ENCODE measurements around the gene LRP1.

LRP1 gene

DNA sequence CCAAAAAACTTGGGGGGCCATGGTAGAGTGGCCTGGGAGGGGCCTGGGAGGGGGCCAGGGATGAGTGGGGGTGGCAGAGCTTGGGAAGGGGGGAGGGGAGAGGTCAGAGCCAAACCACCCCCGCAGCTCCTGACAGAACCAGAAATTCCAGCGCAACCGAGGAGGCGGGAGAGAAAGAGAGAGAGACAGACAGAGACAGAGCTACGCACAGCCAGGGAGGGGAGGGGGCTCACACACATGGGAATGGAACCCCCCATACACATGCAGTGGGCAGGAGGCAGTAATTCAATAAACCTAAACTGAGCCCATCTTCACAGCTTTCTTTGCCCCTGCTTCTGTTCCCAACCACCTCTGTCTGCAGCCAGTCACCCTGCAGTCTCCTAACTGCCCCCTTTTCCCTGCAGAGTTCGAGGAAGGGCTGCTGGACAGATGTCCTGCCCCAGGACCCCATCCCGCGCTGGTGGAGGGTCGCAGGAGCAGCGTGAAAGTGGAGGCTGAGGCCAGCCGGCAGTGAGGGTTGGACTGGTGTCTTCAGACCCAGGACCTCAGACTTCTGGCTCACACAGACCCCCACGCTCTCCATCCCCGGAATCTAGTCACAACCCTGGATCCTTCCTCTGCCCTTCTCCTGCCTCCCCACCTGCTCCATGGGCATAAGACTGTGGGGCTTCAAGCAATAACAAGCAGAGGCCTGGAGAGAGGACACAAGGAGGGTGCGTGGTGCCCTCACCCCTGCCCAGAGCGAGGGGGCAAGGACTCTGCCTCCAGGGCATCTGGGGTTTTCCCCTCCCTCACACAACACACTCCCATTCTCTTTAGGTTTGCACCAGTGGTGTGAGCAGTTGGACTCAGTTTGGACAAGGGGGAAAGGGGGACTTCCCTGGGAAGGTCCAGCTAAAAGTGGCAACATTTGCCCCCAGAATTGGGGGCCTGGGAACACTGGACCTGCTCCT is 33.8 kb upstream of the LRP1 start:
- no peak for DNase-seq (ENCODE audit: low read depth in 2 of 2)

DNA sequence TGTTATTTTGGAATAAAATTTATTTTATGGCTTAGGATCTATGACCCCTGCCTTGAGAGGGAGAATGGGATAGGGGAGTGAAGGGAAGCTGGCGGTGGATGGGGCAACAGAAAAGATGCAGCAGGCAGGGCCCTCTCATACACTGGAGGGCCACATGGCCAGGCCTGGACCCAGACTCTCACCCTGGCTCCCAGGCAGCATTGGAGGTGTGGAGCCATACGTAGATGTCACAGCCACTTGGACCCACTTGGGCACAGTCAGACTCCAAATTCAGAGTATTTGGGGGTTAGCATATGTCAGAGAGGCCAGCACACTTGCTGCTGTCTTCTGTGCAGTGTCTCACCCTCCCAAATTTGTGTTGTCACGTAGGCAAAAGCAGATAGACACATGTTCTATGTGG is 32.8 kb upstream of the LRP1 start:
- no peak for DNase-seq (ENCODE audit: low read depth in 2 of 2)

- DNase-seq (ENCODE audit: low read depth in 2 of 2) = no peak
Observed at GRCh38 chr12:57096099-57096572, 32.1 kb upstream of the LRP1 start.

- no peak for DNase-seq (ENCODE audit: low read depth in 2 of 2)
Observed at GRCh38 chr12:57096748-57097553, 31.3 kb upstream of the LRP1 start.

DNA sequence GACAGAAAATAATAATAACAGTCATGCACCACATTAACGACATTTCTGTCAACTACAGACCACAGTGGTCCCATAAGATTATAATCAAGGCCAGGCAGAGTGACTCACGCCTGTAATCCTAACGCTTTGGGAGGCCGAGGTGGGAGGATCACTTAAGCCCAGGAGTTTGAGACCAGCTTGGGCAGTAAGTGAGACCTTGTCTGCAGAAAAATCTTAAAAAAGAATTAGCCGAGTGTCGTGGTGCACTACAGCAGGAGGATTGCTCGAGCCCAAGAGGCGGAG is 30.8 kb upstream of the LRP1 start:
- DNase-seq (ENCODE audit: low read depth in 2 of 2) = no peak

GRCh38 chr12:57098546-57098945 is 29.7 kb upstream of the LRP1 start:
- no peak for DNase-seq (ENCODE audit: low read depth in 2 of 2)

- DNase-seq (ENCODE audit: low read depth in 2 of 2) = no peak
Observed at GRCh38 chr12:57099047-57099714, 29.1 kb upstream of the LRP1 start.

GRCh38 chr12:57099766-57100165 is 28.5 kb upstream of the LRP1 start:
- DNase-seq (ENCODE audit: low read depth in 2 of 2) = no peak

- no peak for DNase-seq (ENCODE audit: low read depth in 2 of 2)
Observed at GRCh38 chr12:57101892-57102695, 26.2 kb upstream of the LRP1 start.

- no peak for DNase-seq (ENCODE audit: low read depth in 2 of 2)
Observed at GRCh38 chr12:57103856-57104255, 24.4 kb upstream of the LRP1 start.

- DNase-seq (ENCODE audit: low read depth in 2 of 2) = no peak
Observed at GRCh38 chr12:57104292-57104910, 23.9 kb upstream of the LRP1 start.

DNA sequence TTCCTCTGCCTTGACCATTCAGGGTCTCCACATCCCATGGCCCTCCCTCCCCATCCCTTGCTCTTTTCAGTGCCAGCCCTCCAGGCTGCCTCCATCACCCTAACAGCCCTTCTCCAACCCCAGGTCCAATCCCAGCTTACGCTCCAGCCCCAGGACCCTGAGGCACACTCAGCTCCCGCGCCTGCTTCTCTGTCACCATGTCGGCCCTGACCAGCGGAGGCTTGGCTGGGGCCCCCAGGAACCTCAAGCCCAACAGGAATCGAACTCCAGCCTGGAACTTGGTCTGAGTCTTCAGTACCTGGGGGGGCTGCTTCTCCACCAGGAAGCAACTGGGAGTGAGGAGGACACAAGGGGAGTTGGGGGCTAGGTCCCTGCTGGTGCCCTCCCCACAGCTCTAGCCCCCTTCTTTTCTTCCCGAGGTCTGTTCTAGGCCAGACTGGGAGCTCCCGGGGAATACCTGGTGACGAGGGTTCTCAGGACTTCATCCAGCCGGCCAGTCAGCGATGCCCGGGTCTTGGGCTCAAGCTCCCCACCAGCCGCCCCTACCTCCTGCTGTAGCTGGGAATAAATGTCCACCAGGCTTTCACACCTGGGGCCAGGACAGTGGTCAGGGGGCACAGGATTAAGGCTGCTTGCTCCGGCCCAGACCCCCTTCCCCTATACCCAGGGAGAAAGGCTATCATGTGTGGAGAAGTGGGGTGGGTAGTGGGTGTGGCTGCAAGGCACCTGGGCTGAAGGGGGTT is 23.1 kb upstream of the LRP1 start:
- no peak for DNase-seq (ENCODE audit: low read depth in 2 of 2)

DNA sequence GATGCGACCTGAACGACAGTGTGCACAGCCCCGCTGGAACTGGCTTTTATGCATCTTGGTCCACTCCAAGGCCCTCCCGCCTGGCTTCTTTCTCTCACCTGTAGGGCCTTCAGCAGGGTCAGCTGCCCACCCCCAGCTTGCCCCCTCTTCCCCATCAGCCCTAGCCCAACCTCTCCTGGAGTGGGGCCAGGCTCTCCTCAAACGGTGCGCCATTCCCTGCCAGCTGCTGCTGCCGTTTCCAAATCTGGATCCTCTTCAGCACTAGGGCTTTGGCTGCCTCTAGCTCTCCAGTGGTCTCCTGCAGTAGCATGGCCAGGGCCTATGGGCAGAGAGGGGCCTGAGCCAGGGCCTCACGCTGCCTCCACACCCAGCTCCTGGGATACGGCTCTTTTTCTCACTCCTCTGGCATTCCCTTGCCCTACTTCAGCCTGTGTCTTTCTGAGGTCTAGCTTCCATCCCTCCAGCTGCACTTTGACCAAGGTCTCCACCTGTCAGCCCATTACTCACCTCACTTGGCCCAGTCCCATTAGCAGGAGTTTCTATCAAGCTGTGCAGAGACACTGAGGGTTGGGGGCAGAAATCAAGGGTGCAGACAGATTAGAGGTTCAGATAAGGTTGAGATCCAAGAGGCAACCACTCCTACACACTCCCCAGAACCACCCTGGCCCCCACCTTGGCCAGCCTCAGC is 22.1 kb upstream of the LRP1 start:
- no peak for DNase-seq (ENCODE audit: low read depth in 2 of 2)

DNA sequence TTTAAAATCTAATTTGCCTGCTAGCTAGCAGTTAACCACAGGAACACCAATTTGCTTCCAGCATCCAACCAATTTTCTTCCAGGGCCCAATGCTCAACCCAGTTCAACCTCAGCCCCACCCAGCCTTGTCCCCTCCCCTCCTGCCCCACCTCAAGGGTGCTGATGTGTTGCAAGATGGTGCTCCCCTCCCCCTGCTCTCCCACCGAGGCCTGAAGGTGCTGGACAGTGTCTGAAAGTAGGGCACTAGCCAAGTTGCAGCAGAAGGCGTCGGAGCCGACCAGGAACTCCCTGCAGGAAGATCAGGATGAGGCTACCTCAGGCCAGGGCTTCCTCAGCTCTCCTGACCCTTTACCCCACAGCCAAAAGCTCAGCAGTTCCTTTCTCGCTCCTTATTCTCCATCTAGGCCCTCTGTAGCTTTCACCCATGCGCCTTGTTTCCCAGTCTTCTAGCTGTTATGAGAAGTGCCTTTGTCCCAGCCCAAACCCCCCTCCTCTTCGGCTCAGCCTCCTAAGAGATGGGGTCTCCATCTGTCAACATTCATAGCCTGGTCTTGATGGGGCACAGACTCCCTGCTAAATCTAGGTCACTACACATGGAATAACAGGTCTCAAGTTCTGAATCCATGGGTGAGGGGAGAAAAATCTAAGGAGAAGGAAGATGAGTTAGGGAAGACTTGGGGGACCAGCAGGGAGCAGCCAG is 20.7 kb upstream of the LRP1 start:
- no peak for DNase-seq (ENCODE audit: low read depth in 2 of 2)

DNA sequence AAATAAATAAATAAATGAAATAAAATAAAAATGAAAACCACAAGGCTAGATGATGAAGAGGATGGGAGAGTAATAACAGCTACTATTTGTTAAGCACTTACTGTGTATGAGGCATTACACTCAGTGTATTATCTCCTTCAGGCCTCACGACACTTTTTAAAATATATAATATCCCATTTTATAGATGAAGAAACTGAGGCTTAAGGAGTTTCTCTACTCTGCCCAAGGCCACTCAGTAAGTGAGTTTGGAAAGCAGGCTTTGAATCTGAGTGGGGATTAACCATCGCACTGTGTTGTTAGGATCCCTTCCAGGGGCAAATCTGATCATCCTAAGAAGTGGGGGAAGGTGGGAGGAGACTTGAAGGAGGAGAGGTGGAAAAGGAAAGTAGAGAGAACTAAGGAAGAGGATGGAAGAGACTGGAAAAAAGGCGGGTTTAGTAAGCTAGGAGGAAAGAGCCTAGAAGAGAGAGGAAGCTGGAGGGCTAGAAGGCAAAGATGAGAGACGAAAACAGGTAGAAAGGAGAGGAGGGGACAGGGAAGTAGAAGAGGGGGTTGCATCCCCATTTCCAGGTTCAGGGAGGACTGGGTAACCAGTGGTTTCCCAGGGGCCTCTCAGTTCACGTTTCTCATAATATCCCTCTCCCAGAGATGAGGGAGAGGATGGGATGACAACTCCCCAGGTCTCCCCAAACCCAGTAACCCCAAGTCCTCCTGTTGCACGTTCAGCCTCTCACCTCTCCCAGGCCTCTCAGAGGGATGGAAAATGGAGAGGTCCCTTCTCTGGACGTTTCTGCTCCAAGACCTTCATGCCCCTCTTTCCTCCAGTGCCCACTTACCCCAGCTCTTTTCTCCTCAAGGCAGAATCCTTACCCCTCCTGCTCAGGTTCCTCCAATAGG is 18.8 kb upstream of the LRP1 start:
- DNase-seq (ENCODE audit: low read depth in 2 of 2) = no peak

DNA sequence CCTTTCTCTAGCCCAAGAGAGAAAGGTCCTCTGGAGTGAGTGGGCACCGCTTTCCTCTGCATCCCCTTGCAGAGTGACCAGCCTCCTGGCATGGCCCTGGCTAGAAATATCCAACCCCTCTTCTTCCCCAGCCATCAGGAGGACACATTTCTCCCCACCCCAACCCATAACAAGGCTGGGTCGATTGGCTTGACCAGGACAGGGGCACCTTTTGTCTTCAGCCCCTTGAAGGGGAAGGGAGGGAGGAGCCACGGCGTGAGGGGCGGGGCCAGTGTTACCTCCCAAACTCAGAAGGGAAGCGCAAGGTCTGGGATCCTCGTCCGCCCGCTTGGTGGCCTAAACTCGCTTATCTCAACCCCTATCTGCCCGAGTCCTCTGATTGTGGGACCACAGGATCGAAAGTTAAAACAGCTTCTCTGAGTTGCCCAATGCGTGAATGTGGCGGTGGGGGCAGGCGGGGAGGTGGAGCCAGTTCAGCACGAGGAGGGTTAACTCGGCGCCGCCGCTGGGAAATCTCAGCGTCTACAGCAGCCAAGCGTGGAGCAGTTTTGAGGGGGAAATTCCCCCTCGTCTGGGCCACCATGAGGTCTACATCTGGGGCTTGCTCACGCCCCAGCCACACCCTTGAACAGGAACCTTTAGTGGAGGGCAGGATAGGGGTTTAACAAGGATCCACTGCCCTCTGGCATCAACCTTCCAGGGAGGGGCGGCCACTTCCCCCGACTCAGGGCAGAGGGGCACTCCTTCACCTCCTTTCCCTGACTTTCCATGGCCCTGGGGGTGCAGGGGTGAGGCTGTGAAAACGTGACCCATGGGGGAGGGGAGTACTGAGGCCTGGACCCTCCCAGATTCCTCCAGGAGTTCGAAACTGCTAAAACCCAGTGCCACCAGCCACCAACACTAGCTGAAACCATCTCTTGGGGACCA is 17.9 kb upstream of the LRP1 start:
- no peak for DNase-seq (ENCODE audit: low read depth in 2 of 2)

Data from stimulated activated CD8-positive, alpha-beta memory T cell treated with anti-CD3 and anti-CD28 coated beads, Interleukin-7, amount 100 ng/mL, for 1 hour (primary cell).